ENCODE measurements around the gene MYH7B.

The MYH7B gene

GRCh38 chr20:35004749-35005462, 49.2 kb downstream of the MYH7B start:
- Histone ChIP-seq H3K9me3 (ENCODE audit: insufficient read depth, low read length) (no peaks in the 10 kb centered on the region), H3K4me2 (ENCODE audit: low read length) (no peak overlapping the region), H3K27me3 (ENCODE audit: low read depth, low read length) (no peaks in the 10 kb centered on the region), H3K4me1 (ENCODE audit: low read length) (no peaks in the 10 kb centered on the region), H3K9ac (ENCODE audit: low read length) (no peak overlapping the region), H3K27ac (ENCODE audit: low read length) (no peak overlapping the region), H2AFZ (ENCODE audit: low read depth, low read length) (no peak overlapping the region), H4K20me1 (ENCODE audit: insufficient read depth, low read length) (no peaks in the 10 kb centered on the region), H3K4me3 (ENCODE audit: low read length) (no peak overlapping the region), H3K36me3 (replicated peaks; ENCODE audit: low read depth, low read length) (peaks cover 57% of the 10 kb centered on the region), H3K79me2 (ENCODE audit: low read length) (no peaks in the 10 kb centered on the region)
- TF ChIP-seq, protein P1, sequence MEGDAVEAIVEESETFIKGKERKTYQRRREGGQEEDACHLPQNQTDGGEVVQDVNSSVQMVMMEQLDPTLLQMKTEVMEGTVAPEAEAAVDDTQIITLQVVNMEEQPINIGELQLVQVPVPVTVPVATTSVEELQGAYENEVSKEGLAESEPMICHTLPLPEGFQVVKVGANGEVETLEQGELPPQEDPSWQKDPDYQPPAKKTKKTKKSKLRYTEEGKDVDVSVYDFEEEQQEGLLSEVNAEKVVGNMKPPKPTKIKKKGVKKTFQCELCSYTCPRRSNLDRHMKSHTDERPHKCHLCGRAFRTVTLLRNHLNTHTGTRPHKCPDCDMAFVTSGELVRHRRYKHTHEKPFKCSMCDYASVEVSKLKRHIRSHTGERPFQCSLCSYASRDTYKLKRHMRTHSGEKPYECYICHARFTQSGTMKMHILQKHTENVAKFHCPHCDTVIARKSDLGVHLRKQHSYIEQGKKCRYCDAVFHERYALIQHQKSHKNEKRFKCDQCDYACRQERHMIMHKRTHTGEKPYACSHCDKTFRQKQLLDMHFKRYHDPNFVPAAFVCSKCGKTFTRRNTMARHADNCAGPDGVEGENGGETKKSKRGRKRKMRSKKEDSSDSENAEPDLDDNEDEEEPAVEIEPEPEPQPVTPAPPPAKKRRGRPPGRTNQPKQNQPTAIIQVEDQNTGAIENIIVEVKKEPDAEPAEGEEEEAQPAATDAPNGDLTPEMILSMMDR (IDR thresholded peaks at IDR 0.05; ENCODE audit: low read depth, low read length): no peak
- no peak for TF ChIP-seq EZH2phosphoT487 (IDR thresholded peaks at IDR 0.05; ENCODE audit: low read depth)
